H54 (cell line): Measurements from ENCODE around the gene PPIA.

ENCODE experiments used
- DNase-seq: peaks from one replicate; pipeline ENCODE4 v3.0.0; 2011; ENCODE audit warnings: low spot score, mixed read lengths; ENCODE audit not compliant: insufficient read length
- FAIRE-seq: peaks from 3 replicates; lab custom pipeline; 2011; peaks lifted over from hg19 to GRCh38; lab: Jason Lieb, UNC
- POLR2A ChIP-seq: IDR thresholded peaks from 2 replicates; pipeline ENCODE4 v1.6.1; 2011; ENCODE audit warnings: low read depth, mild to moderate bottlenecking, low read length

The PPIA gene

GRCh38 chr7:44757739-44758138, 38.7 kb upstream of the PPIA start:
- DNase-seq (no peak), FAIRE-seq (no peak)
- TF ChIP-seq POLR2A = no peak

GRCh38 chr7:44759246-44759645, 37.2 kb upstream of the PPIA start:
- DNase-seq (no peak), FAIRE-seq (no peak)
- TF ChIP-seq POLR2A = no peak

GRCh38 chr7:44760034-44760580, 36.4 kb upstream of the PPIA start:
- FAIRE-seq (no peak), DNase-seq (no peak)
- TF ChIP-seq POLR2A = no peak

- DNase-seq (no peak), FAIRE-seq (no peak)
Measured at GRCh38 chr7:44761207-44762161, 35.0 kb upstream of the PPIA start.

GRCh38 chr7:44762300-44762699, 34.2 kb upstream of the PPIA start:
- FAIRE-seq = no peak
- DNase-seq = no peak
- TF ChIP-seq POLR2A = 0 out of 2 replicates have a peak, but pooled peaks have one; percentile 27

More at GRCh38 chr7:44761207-44762161, 35.0 kb upstream of the PPIA start:
- no peak for TF ChIP-seq POLR2A

- FAIRE-seq (no peak), DNase-seq (no peak)
- TF ChIP-seq POLR2A = no peak
Measured at GRCh38 chr7:44762726-44763522, 33.6 kb upstream of the PPIA start.

GRCh38 chr7:44764081-44764480, 32.4 kb upstream of the PPIA start:
- no peak for TF ChIP-seq POLR2A
- no peak for FAIRE-seq

GRCh38 chr7:44764665-44765578, 31.6 kb upstream of the PPIA start:
- no peak for TF ChIP-seq POLR2A
- FAIRE-seq (no peak), DNase-seq (no peak)

More at GRCh38 chr7:44764081-44764480, 32.4 kb upstream of the PPIA start:
- no peak for DNase-seq

GRCh38 chr7:44765579-44766415, 30.7 kb upstream of the PPIA start:
- FAIRE-seq (no peak), DNase-seq (no peak)
- no peak for TF ChIP-seq POLR2A

- FAIRE-seq = no peak
- no peak for TF ChIP-seq POLR2A
Measured at GRCh38 chr7:44766416-44766801, 30.1 kb upstream of the PPIA start.

GRCh38 chr7:44767134-44767911, 29.2 kb upstream of the PPIA start:
- no peak for TF ChIP-seq POLR2A
- DNase-seq (no peak), FAIRE-seq (no peak)

More at GRCh38 chr7:44766416-44766801, 30.1 kb upstream of the PPIA start:
- no peak for DNase-seq
